ENCODE data around the gene C9orf43. TPM values are rescaled to one million over a fixed set of nuclear protein-coding genes. Genes with fewer than 3 reads are reported as not detected.

C9orf43 gene
- total and polyA plus RNA-seq, 10 of the 15 experiments (the other 5 are each of a cell fraction or from before 2014, with no cell fraction given) = 0.08 to 0.79 (median 0.55) TPM

DNA sequence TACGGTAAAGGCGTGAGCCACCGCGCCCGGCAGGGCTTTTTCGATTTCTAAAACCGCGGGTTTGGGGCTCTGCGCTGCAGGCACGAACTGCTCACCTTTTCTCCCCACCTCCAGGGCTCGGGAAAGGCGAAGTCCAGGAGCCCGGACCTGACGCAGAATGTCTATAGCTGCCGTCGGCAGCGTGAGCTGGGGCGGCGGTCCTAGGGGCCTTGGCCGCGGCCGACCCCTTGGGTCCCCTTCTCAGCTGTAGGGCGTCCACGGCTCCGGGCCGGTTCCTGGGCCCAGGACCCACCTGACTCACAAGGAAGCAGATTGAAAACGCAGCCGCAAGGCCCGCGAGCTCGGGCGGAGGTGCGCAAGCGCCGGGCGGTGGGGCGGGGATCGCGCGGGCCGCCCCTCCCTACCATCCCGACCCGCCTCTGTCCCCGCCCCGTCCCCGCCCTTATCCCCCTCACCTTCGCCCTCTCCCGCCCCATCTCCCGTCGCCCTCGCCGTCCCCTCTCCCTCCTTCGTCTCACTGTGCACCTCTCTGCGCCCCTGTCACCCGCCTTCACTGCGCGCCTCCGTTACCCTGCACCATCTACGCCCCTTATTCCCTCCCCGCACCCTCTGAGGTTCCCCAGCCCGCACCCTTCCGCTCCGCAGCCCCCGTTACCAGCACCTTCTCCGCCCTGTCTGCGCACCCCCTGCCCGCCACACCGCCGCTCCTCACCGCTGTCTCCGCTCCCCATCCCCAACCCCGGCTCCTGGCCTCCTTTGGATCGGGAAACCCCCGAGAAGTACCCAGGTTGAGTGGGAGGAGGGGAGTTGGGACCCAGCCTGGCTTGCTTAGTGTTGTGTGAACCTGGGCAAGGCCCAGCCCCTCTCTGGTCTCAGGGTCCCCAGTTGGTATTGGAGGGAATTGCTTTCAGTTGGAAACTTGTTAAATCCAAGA, 33.6 kb upstream of the C9orf43 start, which contains the start of gene HDHD3 (continued):
- TF ChIP-seq, protein P1, sequence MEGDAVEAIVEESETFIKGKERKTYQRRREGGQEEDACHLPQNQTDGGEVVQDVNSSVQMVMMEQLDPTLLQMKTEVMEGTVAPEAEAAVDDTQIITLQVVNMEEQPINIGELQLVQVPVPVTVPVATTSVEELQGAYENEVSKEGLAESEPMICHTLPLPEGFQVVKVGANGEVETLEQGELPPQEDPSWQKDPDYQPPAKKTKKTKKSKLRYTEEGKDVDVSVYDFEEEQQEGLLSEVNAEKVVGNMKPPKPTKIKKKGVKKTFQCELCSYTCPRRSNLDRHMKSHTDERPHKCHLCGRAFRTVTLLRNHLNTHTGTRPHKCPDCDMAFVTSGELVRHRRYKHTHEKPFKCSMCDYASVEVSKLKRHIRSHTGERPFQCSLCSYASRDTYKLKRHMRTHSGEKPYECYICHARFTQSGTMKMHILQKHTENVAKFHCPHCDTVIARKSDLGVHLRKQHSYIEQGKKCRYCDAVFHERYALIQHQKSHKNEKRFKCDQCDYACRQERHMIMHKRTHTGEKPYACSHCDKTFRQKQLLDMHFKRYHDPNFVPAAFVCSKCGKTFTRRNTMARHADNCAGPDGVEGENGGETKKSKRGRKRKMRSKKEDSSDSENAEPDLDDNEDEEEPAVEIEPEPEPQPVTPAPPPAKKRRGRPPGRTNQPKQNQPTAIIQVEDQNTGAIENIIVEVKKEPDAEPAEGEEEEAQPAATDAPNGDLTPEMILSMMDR (IDR thresholded peaks at IDR 0.05 in 2 of 3, conservative IDR thresholded peaks at IDR 0.05 in 1 of 3; ENCODE audit: control insufficient read depth in 2 of 3, extremely low read depth in 1 of 3, insufficient read depth in 1 of 3, low read depth in 3 of 3, low read length in 3 of 3) = no peak
- TF ChIP-seq FOXK2 (IDR thresholded peaks at IDR 0.05) (no peak), ZNF274 (IDR thresholded peaks at IDR 0.05; ENCODE audit: insufficient read depth, insufficient read length) (no peak), MYC (IDR thresholded peaks at IDR 0.05; ENCODE audit: insufficient read depth, insufficient read length, insufficient replicate concordance, low read length, severe bottlenecking) (no peak), MEF2B (IDR thresholded peaks at IDR 0.05; ENCODE audit: partially characterized antibody, poor library complexity, severe bottlenecking) (no peak), BHLHE40 (IDR thresholded peaks at IDR 0.05; ENCODE audit: borderline replicate concordance in 1 of 2, low read depth in 2 of 2, low read length in 1 of 2) (peak in 1 of 2 experiments; percentile 31; a peak in 1 of 4 replicates), NR2F1 (conservative IDR thresholded peaks at IDR 0.05) (no peak), SP1 (IDR thresholded peaks at IDR 0.05; ENCODE audit: low read depth, low read length) (peak; percentile 14), IRF4 (IDR thresholded peaks at IDR 0.05; ENCODE audit: low read depth, low read length) (no peak), CEBPB (IDR thresholded peaks at IDR 0.05; ENCODE audit: borderline replicate concordance in 1 of 2, low read depth in 2 of 2, low read length in 2 of 2) (no peak), SMARCA5 (IDR thresholded peaks at IDR 0.05) (peak; percentile 61; the same call in 1 of the 2 replicates), JUNB (IDR thresholded peaks at IDR 0.05) (no peak)
- TF ChIP-seq, protein P2, sequence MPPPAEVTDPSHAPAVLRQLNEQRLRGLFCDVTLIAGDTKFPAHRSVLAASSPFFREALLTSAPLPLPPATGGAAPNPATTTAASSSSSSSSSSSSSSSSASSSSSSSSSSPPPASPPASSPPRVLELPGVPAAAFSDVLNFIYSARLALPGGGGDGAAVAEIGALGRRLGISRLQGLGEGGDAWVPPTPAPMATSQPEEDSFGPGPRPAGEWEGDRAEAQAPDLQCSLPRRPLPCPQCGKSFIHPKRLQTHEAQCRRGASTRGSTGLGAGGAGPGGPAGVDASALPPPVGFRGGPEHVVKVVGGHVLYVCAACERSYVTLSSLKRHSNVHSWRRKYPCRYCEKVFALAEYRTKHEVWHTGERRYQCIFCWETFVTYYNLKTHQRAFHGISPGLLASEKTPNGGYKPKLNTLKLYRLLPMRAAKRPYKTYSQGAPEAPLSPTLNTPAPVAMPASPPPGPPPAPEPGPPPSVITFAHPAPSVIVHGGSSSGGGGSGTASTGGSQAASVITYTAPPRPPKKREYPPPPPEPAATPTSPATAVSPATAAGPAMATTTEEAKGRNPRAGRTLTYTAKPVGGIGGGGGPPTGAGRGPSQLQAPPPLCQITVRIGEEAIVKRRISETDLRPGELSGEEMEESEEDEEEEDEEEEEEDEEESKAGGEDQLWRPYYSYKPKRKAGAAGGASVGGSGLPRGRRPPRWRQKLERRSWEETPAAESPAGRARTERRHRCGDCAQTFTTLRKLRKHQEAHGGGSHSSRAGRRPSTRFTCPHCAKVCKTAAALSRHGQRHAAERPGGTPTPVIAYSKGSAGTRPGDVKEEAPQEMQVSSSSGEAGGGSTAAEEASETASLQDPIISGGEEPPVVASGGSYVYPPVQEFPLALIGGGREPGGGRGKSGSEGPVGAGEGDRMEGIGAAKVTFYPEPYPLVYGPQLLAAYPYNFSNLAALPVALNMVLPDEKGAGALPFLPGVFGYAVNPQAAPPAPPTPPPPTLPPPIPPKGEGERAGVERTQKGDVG (CRISPR knock-in tag; IDR thresholded peaks at IDR 0.05) = no peak
- TF ChIP-seq, protein P3, sequence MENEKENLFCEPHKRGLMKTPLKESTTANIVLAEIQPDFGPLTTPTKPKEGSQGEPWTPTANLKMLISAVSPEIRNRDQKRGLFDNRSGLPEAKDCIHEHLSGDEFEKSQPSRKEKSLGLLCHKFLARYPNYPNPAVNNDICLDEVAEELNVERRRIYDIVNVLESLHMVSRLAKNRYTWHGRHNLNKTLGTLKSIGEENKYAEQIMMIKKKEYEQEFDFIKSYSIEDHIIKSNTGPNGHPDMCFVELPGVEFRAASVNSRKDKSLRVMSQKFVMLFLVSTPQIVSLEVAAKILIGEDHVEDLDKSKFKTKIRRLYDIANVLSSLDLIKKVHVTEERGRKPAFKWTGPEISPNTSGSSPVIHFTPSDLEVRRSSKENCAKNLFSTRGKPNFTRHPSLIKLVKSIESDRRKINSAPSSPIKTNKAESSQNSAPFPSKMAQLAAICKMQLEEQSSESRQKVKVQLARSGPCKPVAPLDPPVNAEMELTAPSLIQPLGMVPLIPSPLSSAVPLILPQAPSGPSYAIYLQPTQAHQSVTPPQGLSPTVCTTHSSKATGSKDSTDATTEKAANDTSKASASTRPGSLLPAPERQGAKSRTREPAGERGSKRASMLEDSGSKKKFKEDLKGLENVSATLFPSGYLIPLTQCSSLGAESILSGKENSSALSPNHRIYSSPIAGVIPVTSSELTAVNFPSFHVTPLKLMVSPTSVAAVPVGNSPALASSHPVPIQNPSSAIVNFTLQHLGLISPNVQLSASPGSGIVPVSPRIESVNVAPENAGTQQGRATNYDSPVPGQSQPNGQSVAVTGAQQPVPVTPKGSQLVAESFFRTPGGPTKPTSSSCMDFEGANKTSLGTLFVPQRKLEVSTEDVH (IDR thresholded peaks at IDR 0.05; ENCODE audit: low read depth, partially characterized antibody) = no peak
- TF ChIP-seq, protein P4, sequence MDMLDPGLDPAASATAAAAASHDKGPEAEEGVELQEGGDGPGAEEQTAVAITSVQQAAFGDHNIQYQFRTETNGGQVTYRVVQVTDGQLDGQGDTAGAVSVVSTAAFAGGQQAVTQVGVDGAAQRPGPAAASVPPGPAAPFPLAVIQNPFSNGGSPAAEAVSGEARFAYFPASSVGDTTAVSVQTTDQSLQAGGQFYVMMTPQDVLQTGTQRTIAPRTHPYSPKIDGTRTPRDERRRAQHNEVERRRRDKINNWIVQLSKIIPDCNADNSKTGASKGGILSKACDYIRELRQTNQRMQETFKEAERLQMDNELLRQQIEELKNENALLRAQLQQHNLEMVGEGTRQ (IDR thresholded peaks at IDR 0.05; ENCODE audit: borderline replicate concordance, low read depth, low read length) = no peak
